ENCODE results near the gene CASTOR1.

DNA sequence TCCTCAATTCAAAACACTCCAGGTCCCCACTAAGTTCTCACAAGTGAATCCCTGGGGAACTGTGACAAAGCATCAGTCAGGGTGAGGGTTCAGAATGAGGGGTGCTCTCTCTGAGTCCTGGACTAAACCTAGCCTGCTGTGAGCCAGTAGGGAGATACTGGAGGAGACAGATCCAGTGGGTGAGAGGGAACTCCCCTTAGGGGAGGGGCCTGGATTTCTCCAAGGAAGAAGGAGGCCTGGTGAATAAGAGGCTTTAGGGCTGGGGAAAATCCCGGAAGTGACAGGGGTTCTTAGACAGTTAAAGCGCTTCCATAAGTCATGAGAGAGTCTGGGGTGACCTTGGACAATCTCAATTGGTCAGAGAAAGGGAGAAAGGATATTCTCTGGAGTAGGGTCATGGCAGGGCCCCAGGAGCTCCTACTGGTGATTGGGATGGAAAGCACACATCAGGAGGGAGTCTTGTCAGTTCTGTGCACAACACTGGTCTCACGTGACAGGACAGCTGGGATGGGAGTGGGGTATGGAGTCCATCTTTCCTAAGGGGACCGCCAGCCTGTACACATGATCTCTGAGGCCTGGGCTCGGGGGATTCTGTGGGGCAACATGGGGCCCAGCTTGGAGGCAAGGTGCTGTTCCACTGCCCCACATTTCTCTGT, 35.9 kb upstream of the CASTOR1 start:
- TF ChIP-seq, protein P1, sequence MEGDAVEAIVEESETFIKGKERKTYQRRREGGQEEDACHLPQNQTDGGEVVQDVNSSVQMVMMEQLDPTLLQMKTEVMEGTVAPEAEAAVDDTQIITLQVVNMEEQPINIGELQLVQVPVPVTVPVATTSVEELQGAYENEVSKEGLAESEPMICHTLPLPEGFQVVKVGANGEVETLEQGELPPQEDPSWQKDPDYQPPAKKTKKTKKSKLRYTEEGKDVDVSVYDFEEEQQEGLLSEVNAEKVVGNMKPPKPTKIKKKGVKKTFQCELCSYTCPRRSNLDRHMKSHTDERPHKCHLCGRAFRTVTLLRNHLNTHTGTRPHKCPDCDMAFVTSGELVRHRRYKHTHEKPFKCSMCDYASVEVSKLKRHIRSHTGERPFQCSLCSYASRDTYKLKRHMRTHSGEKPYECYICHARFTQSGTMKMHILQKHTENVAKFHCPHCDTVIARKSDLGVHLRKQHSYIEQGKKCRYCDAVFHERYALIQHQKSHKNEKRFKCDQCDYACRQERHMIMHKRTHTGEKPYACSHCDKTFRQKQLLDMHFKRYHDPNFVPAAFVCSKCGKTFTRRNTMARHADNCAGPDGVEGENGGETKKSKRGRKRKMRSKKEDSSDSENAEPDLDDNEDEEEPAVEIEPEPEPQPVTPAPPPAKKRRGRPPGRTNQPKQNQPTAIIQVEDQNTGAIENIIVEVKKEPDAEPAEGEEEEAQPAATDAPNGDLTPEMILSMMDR (IDR thresholded peaks at IDR 0.05) = no peak
- no peak for TF ChIP-seq POLR2A (IDR thresholded peaks at IDR 0.05)
